ENCODE data around the gene RAB3GAP1.
"Not testable (repeated sequence)": the region's sequence is repeated elsewhere in the genome, so short reads cannot be mapped to it uniquely, and the experiment has no call there.

The RAB3GAP1 gene

DNA sequence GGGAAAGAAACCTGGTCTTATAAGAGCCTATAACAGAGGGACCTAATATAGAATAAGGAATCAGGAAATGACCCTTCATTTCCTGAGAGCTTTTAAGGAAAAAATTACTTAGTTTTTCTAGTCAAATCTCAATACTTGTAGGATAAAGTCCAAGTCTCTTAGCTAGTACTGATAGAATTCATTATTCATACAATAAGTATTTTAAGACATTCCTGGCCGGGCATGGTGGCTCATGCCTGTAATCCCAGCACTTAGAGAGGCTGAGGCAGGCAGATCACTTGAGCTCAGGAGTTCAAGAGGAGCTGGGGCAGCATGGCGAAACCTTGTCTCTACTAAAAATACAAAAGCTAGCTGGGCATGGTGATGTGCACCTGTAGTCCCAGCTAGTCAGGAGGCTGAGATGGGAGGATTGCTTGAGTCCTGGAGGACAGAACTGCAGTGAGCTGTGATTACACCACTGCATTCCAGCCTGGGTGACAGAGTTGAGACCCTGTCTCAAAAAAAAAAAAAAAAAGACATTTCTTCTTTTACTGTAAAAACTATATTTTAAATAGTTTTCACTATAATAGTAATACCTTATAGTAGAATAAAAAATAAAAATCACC, 3.2 kb downstream of the RAB3GAP1 start:
- DNase-seq: no peak

DNA sequence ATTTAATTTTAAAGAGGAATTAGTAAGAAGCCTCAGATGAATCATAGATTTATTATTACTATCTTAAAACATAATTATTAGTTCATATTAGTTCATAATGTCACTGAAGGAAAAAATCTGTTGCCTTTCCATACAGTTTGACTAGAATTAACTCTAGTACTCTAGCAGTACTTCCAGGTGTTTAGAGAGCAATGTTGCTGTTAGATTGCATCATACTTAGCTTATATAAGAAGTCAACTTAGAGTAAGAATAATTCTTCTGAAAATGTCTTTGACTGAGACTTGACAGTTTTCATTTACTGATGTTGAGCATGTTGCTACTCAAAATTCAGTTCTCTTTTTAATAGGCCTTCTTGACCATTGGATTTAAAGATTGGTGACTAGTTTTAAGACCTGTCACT, 4.7 kb downstream of the RAB3GAP1 start:
- no peak for DNase-seq

DNA sequence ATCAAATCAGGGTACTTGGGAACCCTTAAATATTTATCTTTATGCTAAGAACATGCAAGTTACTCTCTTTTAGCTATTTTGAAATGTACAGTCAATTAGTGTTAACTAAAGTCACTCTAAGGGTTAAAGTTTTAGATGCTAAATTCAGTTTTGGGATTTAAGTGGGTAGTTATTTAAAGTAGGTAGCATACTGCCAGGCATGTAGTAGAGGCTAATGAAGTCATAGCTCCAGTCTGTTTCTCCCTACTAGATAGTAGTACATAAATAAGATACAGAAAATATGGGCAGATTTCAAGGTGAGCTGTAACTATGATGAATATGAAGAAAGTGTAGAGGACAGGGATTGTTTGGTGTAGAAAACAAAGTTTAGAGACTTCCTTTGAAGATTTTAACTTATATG, 7.5 kb downstream of the RAB3GAP1 start:
- DNase-seq: no peak

DNA sequence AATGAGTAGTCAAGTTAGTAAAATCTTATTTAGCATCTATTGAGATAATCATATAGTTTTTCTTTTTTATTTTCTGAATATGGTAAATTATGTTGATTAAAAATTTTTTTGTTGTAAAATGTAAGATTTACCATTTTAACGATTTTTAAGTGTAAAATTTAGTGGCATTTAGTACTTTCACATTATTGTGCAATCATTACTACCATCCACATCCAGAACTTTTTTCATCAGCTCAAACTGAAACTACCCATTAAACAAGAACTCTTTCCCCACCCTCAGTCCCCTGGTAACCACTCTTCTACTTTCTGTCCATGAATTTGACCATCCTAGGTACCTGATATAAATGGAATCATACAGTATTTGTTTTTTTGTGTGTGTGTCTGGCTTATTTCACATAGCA, 11.1 kb downstream of the RAB3GAP1 start:
- DNase-seq: no peak

DNA sequence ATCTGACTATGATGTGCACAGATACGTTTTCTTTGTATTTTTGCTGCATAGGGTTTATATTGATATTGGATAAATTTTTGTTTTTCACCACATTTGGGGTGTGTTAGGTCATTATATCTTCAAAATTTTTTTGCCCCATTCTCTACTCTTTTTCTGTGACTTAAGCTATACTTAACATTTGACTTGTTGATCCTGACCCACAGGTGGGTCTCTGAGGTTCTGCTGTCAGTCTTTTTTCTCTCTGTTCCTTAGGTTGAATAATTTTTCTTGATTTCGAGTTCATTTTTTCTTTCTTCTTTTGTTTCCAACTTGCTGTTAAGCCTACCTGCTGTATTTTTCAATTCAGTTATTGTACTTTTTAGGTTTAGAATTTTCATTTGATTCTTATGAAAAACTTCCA, 12.1 kb downstream of the RAB3GAP1 start:
- DNase-seq: no peak

DNA sequence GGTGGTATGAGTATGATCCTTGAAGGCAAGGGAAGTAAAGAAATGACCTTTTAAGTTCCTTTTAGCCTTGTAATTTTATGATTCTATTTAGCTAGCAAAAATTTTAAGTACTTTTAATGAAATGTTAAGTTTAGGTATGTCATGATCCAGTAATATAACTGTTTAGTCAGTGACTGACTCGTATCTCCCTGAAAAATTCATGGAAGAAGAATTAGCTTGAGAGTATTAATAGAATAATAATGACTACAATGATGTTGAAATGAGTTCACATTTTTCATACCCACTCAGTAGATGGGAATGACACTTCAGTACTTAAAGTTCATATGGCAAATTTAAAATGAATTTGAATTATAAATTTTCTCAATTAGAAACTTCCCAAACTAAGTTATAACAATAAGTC, 14.6 kb downstream of the RAB3GAP1 start:
- no peak for DNase-seq

DNA sequence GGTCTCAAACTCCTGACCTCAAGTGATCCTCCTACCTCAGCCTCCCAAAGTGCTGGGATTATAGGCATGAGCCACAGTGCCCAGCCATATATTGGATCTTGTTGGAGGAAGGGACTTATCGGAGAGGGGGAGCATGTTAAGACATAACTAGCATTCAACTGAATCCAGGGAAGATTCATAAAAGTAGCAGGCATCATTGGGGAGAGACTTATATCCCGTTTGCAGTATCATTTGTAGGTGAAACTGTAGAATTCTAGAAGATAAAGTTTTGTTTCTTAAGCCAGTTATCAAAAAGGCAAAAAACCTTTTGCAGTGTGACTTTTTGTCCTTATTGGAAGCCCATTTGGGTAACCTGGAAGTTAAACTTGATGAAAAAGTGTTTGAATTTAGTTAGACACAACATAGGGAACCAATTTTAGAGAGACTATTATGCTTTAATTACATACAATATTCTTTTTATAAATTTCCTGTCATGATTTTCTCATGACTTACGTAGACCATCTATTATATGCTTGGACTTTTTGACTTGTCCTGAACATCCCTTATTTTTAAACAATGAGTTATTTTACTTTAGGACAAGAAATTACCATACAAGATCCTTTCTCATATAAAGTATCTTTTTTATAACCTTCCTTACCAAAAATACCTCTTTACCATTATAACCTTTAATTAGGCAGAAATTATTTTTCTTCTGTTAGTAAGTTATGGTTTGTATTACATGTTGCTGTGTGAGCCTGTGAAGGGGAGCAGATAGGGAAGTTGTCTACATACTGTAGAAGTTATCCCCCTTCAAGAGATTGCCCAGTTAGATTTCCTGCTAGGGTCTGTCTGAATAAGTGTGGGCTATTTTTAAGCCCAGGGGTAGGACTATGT, 20.3 kb downstream of the RAB3GAP1 start:
- DNase-seq: no peak

DNA sequence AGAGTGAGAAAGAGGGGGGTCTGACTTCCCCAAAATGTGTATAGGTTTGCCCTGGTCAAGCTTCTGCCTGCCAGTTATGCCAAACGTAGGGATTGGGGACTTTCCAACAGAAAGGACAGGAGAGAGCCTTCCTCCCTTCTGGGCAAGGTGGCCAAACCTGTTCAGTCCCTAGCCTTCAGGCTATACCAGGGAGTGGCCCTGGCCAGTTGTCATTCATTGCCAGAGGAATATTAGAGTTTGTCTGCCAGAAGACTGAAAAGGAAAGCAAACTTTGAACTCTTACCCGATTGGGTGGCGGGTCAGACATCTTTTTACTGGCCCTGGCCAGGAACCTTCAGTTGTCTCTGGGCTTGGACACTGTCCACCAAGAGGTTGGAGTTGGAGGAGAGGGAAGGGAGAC, 22.1 kb downstream of the RAB3GAP1 start:
- no peak for DNase-seq

DNA sequence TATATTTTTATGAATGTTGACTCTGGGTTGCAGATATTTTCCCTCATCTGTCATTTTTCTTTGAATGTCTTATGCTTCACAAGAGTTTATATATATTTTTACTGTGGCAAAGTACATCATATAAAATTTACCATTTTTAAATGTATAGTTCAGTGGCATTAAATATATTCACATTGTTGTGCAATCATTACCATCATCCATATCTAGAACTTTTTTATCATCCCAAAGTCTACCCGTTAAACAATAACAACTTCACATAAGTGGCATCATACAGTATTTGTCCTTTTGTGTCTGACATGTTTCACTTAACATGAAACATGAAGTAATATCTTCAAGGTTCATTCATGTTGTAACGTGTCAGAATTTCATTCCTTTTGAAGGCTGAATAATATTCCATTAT, 24.5 kb downstream of the RAB3GAP1 start:
- no peak for DNase-seq

DNA sequence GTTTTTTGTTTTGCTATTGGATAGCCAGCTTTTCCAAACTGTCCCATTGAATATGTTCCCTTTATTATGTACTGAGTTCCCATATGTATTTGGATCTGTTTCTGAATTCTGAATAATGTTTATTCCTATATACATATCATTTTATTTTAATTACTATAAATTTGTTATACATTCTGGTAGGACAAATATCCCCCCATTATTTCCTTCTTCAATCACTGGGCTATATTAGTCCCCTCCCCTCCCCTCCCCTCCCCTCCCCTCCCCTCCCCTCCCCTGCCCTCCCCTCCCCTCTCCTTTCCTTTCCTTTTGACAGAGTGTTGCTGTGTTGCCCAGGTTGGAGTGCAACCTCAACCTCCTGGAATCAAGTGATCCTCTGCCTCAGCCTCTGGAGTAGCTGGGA, 26.3 kb downstream of the RAB3GAP1 start:
- no peak for DNase-seq

DNA sequence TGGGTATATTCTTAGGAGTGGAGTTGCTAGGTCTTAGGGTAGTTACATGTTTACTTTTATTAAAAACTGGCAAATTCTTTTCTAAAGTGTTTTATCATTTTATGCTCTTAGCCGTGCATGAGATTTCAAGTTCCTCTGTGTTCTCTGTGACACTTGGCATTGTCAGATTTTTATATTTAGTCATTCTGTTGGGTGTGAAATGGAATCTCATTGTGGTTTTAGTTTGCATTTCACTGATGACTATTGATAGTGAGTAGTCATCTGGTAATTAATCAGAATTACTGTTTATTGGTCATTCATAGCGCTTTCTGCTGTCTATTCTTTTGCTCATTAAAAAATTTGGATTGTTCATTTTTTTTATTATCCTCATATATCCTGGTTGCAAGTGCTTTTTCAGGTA, 34.1 kb downstream of the RAB3GAP1 start:
- DNase-seq: no peak

DNA sequence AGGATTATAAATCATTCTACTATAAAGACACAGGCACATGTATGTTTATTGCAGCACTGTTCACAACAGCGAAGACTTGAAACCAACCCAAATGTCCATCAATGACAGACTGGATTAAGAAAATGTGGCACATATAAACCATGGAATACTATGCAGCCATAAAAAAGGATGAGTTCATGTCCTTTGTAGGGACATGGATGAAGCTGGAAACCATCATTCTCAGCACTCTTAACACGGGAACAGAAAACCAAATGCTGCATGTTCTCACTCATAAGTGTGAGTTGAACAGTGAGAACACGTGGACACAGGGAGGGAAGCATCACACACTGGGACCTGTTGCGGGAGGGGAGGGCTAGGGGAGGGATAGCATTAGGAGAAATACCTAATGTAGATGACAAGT, 37.5 kb downstream of the RAB3GAP1 start:
- not testable (repeated sequence) for DNase-seq

DNA sequence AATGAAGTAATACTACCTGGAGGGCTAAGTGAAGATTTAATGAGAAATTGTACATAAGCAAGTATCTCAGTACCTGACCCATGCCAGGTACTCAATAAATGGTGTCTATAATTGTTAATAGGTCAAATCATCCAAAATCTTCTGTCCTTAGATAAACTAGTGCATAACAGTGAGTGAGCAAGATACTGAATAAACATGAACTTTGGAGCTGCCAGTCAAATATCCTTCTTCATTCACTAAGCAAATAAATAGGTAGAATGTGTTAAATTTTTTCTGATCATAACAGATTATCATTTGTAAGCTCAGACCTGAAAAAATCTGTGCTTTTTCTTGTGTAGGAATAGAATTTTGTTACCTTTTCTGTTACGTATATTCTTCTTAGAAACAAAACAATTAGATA, 39.6 kb downstream of the RAB3GAP1 start:
- DNase-seq: no peak

DNA sequence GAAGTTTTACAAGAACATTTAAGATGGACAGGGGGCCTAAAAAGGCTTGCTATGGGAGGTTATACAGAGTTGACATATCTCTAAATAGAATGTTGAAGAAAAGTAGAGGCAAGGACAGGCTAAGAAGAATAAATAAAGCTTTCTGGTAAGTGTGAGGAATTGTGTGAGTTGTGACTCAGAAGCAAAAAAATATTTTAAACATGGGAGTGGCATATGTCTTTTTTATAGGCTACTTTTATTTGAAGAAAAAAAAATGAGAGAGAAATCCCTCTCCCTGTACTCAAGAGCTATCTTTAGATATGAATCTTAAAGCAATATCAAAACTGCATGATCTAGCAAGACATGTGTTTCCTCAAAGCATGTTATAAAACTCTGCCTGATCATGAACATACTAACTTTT, 41.1 kb downstream of the RAB3GAP1 start:
- no peak for DNase-seq

DNA sequence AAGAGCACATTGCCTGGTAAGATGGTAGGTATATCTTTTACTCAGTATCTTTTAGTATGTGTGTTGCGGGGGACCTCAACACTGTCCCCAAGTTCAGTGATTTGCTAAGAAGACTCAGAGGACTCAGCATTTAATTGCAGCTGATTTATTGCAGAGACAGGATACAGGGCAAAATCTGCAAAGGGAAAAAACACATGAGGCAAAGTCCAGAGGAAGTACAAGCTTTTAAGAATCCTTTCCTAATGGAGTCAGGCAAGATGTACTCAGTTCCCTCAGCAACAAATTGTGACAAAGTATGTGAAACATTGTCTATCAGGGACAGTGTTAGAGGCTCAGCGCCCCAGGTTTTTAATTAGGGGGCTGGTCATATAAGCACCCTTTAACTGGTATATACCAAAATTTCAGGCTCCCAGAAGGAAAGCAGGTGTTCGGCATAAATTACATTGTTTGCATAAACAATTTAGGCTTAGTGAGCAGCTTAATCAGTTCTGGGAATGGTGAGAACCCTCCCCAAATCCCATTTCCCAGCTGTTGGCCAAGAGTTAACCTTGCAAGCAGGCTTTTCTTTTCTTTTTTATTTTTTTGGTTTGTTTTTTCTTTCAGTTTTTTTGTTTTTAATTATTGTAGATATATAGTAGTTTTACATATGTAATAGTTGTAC, 41.7 kb downstream of the RAB3GAP1 start:
- DNase-seq: no peak

DNA sequence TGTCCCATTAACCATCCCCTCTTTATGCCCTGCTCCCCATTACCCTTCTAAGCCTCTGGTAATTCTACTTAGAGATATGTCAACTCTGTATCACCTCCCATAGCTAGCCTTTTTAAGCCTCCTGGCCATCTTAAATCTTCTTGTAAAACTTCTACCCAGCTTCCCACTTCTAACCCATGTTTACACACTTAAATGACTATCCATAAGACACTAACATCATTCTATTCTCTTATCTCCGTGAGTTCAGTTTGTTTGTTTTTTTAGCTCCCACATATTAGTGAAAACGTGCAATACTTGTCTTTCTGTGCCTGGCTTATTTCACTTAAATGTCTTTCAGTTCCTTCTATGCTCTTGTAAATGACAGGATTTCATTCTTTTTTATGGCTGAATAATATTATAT, 42.4 kb downstream of the RAB3GAP1 start:
- no peak for DNase-seq

DNA sequence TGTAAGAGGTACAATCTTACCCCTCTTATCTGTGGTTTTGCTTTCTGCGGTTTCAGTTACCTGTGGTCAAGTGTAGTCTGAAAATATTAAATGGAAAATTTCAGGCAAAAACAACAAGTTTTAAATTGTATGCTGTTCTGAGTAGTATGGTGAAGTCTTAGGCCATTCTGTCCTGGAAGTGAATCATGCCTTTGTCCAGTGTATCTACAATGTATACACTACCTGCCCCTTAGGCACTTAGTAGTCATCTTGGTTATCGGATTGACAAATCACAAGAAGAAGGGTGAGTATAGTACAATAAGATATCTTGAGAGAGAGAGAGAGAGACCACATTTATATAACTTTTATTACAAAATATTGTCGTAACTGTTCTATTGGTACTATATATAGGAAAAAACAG, 43.5 kb downstream of the RAB3GAP1 start:
- DNase-seq: no peak

DNA sequence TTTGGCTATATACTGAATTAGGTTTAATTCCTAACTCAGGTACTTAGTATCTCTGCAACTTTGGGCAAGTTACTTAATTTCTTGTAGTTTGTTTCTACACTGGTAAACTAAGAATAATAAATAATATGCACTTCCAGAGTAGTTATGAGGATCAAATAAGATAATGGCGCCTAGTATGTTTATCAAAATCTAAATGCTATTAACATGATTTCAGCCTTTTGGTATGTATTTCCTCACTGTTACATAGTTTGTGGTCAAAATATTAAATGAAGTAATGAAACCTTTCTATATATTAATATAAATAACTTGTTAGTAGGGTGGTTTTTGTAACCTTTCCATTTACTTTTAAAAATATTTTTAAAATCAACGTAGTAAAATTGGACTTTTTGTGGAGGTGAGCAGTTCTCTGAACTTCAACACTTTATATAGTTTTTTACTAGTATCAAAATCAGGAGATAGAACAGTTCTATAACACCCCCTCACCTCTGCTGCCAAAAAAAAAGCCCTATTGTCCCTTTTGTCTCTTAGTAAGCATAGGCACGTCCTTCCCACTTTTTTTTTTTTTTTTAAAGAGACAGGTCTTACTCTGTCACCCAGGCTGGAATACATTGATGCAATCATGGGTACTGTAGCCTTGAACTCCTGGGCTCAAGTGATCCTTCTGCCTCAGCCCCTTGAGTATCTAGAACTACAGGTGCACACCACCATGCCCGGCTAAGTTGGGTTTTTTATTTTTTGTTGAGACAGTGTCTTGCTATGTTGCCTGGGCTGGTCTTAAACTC, 44.8 kb downstream of the RAB3GAP1 start:
- no peak for DNase-seq

DNA sequence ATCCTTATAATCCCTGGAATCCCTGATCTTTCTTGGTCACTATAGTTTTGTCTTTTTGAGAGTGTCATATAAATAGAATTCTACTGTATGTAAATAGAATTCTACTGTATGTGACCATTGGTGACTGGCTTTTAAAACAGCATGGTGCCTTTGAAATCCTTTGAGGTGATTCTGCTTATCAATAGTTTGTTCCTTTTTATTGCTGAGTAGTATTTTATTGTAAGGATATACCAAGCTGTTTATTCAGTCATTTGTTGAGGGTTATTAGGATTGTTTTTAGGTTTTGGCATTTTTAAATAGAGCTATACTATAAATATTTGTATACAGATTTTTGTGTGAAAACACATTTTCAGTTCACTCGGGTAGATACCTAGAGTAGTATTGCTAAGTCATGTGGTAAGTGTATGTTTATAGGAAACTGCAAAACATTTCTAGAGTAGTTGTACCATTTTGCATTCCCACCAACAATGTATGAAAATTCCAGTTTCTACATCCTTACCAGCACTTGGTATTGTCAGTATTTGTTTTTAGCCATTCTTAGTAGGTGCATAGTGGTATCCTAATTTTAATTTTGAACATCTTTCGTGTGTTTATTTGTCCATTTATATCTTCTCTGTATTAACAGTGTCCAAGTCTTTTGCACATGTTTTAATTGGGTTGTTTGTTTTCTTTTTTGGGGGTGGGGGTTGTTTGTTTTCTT, 45.6 kb downstream of the RAB3GAP1 start:
- DNase-seq: no peak

DNA sequence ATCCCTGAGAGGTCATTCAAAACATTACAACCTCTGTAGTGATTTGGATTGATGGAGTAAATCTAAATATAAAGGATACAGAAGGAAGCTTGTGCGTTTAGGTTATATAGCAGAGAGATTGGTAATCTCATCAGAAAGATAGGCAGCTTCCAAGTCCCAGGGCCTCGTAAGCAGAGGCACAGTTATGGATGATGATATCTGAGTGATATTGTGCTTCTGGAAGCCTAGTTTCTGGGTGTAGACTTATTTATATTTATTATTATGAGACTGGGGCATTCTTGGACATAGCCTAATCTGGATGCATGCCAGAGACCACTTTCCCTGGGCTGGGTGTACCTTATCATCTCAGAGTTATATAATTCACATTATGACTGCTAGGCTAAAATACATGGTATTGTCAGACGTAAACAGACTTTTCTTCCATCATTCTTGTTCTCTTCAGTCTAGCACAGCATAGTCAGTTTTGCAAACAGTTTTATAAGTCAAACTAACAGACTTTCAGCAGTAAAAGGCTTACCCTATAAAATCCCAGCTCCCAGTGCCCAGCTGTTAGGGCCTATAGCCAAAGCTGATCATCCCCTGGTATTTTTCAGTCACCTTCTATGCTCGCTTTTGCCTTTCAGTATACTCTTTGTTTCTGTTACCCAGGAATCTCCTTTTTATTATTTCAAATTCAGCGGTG, 47.9 kb downstream of the RAB3GAP1 start:
- no peak for DNase-seq

DNA sequence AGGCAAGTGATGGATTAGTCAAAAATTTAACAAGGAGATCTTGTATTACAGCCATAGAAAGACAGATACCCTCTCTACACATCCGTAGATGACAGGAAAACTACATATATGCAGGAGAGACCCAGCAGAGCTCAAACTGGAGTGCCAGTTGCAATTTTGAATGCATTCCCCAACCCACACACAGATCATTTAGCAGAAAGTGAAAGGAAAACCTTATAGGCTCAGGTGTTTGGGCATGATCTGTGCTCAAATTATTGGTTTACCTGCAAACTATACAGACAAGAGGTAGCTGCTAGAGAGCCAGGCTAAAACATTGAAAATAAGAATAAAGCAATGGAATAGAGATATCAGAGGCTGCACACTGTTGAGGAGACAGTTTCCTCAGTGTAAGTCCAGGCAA, 51.8 kb downstream of the RAB3GAP1 start:
- DNase-seq: no peak

All from SHP77 (cell line).